Right renal pelvis (tissue), 4 donors: ENCODE results near the gene FBXO27. TPM values are rescaled to one million over a fixed set of nuclear protein-coding genes. Genes with fewer than 3 reads are reported as not detected.
"Not testable (repeated sequence)": the region's sequence is repeated elsewhere in the genome, so short reads cannot be mapped to it uniquely, and the experiment has no call there.

Source experiments
- DNase-seq, 4 donors: peaks; one replicate each; pipeline ENCODE4 v3.0.0-alpha.2; 2013; ENCODE audit warnings: low read depth in 4 of 4, low spot score in 3 of 4, missing footprints in 1 of 4
- polyA plus RNA-seq, 4 donors: library from polyadenylated mRNA; unstranded; fragments of 120-200 nt; gene quantifications; one replicate each; pipeline ENCODE4 v1.2.1, GENCODE V29; 2013; ENCODE audit not compliant: insufficient read length in 4 of 4

The FBXO27 gene
- polyA plus RNA-seq, 4 donors, result 6.0 to 8.7 (median 7.2) TPM

- DNase-seq, result not testable (repeated sequence)
Measured at GRCh38 chr19:38989614-38990013, 42.7 kb downstream of the FBXO27 start.

GRCh38 chr19:38989066-38989605, 43.2 kb downstream of the FBXO27 start:
- peak; percentile 48 to 72 (median 64) for DNase-seq

GRCh38 chr19:38988627-38989026, 43.7 kb downstream of the FBXO27 start:
- not testable (repeated sequence) for DNase-seq

GRCh38 chr19:38987745-38988144, 44.6 kb downstream of the FBXO27 start:
- DNase-seq, result not testable (repeated sequence)

- no peak for DNase-seq
Measured at GRCh38 chr19:38985262-38985661, 47.1 kb downstream of the FBXO27 start.

- no peak for DNase-seq
Measured at GRCh38 chr19:38980583-38981374, 51.6 kb downstream of the FBXO27 start.

GRCh38 chr19:38979812-38980211, 52.5 kb downstream of the FBXO27 start:
- DNase-seq, result no peak

GRCh38 chr19:38978326-38978689, 54.0 kb downstream of the FBXO27 start:
- DNase-seq, result no peak

GRCh38 chr19:38977445-38978325, 54.7 kb downstream of the FBXO27 start:
- no peak for DNase-seq

- peak; percentile 30 to 47 (median 34) for DNase-seq
Measured at GRCh38 chr19:38975861-38976271, 56.5 kb downstream of the FBXO27 start.

GRCh38 chr19:38975214-38975860, 57.0 kb downstream of the FBXO27 start, which contains the start of gene FBXO17:
Gene FBXO17 (minus strand): TSS chr19:38975742. CDS start chr19:38950319, 25,423 bp downstream.
- peak; percentile 51 to 56 (median 54) for DNase-seq

- DNase-seq, result no peak
Measured at GRCh38 chr19:38974624-38975213, 57.6 kb downstream of the FBXO27 start.

Other genes starting within 250 kb of the FBXO27 start
- gene LGALS7B, start 243.3 kb downstream of the FBXO27 start, polyA plus RNA-seq, result 1 to 10 TPM in 2 of 4 donors, under 1 TPM in 1, not detected in 1; 0.80 to 2.6 (median 2.1) TPM
- gene LGALS4, start 219.6 kb downstream of the FBXO27 start, polyA plus RNA-seq, result 1 to 10 TPM; 1.1 to 2.1 (median 1.5) TPM
- gene ECH1, start 200.8 kb downstream of the FBXO27 start, polyA plus RNA-seq, result 100 to 1,000 TPM; 136 to 179 (median 139) TPM
- 100 to 1,000 TPM; 471 to 524 (median 503) TPM for gene HNRNPL, start 182.6 kb downstream of the FBXO27 start, polyA plus RNA-seq
- gene RINL, start 154.3 kb downstream of the FBXO27 start, polyA plus RNA-seq, result 1 to 10 TPM; 7.5 to 9.9 (median 8.9) TPM
- 10 to 100 TPM; 42.0 to 46.0 (median 43.1) TPM for gene SIRT2, start 132.9 kb downstream of the FBXO27 start, polyA plus RNA-seq
- gene NFKBIB, start 132.6 kb downstream of the FBXO27 start, polyA plus RNA-seq, result 10 to 100 TPM in 1 of 4 donors, 1 to 10 TPM in 3; 8.1 to 11.6 (median 8.8) TPM
- under 1 TPM; 0.38 to 0.65 (median 0.55) TPM for gene CCER2, start 120.4 kb downstream of the FBXO27 start, polyA plus RNA-seq
- gene SARS2, start 101.8 kb downstream of the FBXO27 start, polyA plus RNA-seq, result 10 to 100 TPM; 35.3 to 52.0 (median 41.6) TPM
- gene MRPS12, start 101.6 kb downstream of the FBXO27 start, polyA plus RNA-seq, result 10 to 100 TPM; 19.8 to 31.7 (median 23.5) TPM
- gene FBXO17, start 56.8 kb downstream of the FBXO27 start, polyA plus RNA-seq, result 10 to 100 TPM; 60.5 to 76.1 (median 65.7) TPM
- under 1 TPM; 0.27 to 0.65 (median 0.50) TPM for gene ACP7, start 51.8 kb upstream of the FBXO27 start, polyA plus RNA-seq
- gene PAK4, start 93.2 kb upstream of the FBXO27 start, polyA plus RNA-seq, result 10 to 100 TPM; 53.9 to 78.8 (median 56.0) TPM
- 1 to 10 TPM in 3 of 4 donors, under 1 TPM in 1; 0.93 to 4.7 (median 1.6) TPM for gene NCCRP1, start 164.4 kb upstream of the FBXO27 start, polyA plus RNA-seq
- not detected for gene SYCN, start 171.7 kb upstream of the FBXO27 start, polyA plus RNA-seq
- under 1 TPM in 1 of 4 donors, not detected in 3; 0.10 TPM for gene IFNL3, start 212.5 kb upstream of the FBXO27 start, polyA plus RNA-seq
- gene IFNL4, start 216.3 kb upstream of the FBXO27 start, polyA plus RNA-seq, result under 1 TPM in 2 of 4 donors, not detected in 2; 0.14 to 0.17 TPM
- not detected for gene IFNL2, start 235.8 kb upstream of the FBXO27 start, polyA plus RNA-seq